Measurements from ENCODE around the gene FPR1. TPM values are rescaled to one million over a fixed set of nuclear protein-coding genes. Genes with fewer than 3 reads are reported as not detected.

The FPR1 gene
- total RNA-seq, 1 donor from 2014 or later = not detected

DNA sequence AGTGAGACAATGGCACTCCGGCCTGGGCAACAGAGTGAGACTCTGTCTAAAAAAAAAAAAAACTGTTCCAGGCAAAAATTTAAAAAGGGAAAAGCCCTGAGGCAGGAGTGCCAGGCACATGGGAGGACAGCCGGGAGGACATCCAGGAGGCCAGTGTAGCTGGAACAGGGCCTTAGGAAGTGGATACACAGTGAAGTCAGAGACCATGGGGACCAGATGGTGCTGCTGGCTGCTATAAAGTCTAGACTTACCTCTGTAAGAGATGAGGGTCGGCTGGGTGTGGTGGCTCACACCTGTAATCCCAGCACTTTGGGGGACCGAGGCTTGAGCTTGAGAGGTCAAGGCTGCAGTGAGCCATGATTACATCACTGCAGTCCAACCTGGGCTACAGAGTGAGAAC lies 42.9 kb downstream of the FPR1 start:
- intact Hi-C loops (cut with micrococcal nuclease) = loop anchor here (10.0 kb wide), 1 partner anchor 1384 kb away; the partner anchor contains the start of gene KCNC3

DNA sequence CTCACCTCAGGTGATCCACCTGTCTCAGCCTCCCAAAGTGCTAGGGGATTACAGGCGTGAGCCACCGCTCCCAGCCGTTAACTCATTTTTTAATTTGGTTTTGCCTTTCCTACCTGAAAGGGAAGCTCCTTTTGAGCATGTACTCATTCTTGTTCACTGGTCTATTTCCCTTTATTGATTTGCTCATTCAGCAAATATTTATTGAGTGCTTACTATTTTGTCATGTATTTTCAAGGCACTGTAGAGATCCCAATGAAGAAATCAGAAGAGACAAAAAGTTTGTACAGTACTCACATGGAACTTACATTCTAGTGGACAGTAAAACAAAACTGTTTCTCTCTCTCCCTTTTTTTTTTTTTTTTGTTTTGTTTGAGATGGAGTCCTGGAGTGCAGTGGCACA lies 44.8 kb downstream of the FPR1 start:
- intact Hi-C loops (cut with micrococcal nuclease) = loop anchor here (10.0 kb wide), 1 partner anchor 1382 kb away; the partner anchor contains the start of gene KCNC3

DNA sequence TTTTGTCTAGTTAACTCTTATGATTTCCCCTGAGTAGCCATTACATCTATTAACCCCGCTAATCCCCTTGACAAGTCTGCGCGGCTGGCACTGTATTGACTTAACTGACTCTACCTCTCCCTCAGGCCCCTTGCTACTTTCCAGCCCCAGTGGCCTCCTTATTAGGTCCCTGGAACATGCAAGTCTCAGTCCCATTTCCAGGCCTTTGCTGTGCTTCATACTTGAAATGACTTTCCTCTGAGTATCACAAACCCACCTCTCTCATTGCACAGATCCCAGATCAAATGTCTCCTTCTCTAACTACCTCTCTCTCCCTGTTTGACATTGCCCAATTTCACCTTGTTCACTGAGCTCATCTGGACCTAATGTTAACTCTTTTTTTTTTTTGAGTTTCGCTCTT lies 45.4 kb downstream of the FPR1 start:
- intact Hi-C loops (cut with micrococcal nuclease) = loop anchor here (10.0 kb wide), 1 partner anchor 1381 kb away; the partner anchor contains the start of gene KCNC3

DNA sequence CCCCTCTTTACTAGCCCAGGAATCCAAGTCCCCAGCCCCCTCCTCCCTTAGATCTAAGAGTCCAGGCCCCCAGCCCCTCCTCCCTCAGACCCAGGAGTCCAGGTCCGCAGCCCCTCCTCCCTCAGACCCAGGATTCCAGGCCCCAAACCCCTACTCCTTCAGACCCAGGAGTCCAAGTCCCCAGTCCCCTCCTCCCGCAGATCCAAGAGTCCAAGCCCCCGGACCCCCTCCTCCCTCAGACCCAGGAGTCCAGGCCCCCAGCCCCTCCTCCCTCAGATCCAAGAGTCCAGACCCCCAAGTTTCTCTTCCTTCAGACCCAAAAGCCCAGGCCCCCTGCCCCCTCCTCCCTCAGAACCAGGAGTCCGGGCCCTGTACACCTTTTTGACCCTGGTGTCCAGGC lies 47.1 kb downstream of the FPR1 start:
- intact Hi-C loops (cut with micrococcal nuclease) = loop anchor here (10.0 kb wide), 1 partner anchor 1380 kb away; the partner anchor contains the start of gene KCNC3

DNA sequence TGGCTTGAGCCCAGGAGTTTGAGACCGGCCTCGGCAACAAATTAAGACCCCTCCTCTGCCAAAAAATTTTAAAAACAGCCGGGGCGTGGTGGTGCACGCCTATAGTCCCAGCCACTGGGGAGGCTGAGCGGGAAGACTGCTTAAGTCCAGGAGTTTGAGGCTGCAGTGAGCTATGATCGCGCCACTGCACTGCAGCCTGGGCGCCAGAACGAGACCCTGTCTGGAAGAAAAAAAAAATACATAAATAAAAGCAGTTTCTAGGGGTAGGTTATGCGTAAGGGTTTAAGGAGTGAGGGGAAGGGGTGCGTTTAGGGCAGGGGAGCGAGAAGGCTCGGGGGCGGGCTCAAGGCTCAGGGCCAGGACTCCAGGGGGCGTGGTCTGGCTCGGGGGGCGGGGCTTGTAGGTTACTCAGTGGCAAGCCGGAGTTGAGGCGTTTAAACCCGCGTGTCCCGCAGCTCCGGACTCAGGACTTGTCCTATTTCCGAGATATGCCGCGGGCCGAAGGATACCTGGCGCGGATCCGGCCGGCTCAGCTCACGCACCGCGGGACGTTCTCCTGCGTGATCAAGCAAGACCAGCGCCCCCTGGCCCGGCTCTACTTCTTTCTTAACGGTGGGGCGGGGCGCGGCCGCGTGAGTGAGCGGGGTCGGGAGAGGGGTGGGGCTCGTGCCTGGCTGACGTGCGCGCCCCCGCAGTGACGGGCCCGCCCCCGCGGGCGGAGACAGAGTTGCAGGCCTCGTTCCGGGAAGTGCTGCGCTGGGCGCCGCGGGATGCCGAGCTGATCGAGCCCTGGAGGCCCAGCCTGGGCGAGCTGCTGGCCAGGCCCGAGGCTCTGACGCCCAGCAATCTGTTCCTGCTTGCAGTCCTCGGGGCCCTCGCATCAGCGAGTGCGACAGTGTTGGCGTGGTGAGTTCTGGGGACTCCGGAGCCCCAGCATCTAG lies 47.8 kb downstream of the FPR1 start:
- intact Hi-C loops (cut with micrococcal nuclease) = loop anchor here (1.0 to 10.0 kb wide), 3 partner anchors 13 to 1379 kb away; partner anchors contain the start of gene KCNC3

DNA sequence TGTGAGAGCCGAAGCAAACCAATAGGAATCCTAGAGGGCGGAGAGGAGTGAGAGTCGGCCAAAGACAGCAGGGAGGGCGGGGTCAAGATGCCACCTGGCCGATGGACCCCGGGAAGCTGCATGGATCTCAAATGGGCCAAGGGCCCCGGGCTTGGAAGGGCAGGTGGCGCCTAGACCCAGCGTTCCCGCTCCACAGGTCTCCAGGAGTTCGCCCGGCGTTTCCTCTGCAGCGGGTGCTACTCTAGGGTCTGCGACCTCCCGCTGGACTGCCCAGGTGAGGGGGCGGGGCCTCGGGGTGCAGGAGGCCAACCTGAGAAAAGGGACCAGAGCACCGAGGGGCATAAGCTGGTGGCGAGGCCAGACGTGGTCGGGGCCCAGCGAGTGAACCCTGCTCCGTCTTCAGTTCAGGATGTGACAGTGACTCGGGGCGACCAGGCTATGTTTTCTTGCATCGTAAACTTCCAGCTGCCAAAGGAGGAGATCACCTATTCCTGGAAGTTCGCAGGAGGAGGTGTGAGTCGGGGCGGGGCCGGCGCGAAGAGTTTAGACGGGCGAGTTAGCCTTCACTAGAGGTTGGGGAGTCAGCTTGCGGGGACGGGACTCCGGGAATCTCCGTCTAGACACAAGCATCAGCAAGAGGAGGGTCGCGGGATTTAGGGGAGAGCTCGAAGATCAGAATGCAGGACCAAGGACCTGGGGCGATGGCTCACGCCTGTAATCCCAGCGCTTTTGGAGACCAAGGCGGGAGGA lies 48.7 kb downstream of the FPR1 start:
- intact Hi-C loops (cut with micrococcal nuclease) = loop anchor here (1.0 to 10.0 kb wide), 3 partner anchors 12 to 1378 kb away; partner anchors contain the start of gene KCNC3

DNA sequence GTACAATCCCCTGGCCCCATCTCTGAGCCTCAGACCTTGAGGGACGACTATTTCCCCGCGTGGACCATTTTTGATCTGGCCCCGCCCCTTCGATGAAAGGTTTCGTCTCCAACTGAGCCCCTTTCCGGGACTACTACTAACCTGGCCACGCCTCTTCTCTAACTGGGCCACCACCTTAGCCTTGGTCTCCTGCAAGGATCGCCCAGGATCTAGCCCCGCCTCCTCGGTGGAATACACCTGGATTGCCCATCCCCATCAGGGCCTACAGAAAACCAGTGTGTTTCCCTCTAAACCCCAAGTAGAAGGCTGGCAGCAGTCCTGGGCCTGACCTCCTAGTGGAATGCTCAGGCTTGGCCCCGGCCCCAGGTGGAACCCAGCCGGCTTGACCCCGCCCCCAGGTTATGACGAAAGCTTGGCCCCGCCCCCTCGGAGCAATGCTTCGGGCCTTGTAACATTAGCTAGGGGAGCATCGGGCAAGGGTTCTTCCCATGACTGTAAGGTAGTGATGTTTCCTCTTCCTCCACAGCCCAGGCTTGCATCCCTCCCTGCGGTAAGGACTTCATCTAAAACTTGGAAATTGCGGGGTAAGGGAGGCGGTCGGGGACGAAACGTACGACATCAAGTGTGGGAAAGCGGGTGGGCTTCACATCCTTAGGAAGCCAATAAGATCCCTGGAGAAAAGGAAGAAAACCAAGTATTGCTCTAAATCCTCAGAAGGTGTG lies 49.4 kb downstream of the FPR1 start:
- intact Hi-C loops (cut with micrococcal nuclease) = loop anchor here (10.0 kb wide), 1 partner anchor 1377 kb away; the partner anchor contains the start of gene KCNC3

DNA sequence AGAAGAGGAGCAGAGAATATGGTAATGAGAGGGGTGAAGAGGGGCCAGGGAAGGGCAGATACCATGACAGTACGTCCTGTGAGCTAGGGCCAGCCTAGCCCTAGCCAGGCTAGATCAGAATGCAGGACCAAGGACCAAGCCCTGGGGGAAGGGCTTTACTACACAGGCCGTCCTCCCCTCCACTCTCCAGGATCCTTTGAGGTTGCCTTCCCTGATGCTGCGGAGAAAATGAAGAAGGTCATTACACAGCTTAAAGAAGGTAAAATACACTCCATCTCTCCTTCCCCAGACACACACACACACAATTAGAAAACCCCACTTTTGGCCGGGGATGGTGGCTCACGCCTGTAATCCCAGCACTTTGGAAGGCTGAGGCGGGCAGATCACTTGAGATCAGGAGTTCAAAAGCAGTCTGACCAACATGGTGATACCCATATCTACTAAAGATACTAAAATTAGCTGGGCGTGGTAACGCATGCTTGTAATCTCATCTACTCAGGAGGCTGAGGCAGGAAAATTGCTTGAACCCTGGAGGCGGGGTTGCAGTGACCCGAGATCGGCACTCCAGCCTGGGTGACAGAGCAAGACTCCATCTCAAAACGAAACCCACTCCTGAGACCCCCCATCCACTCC lies 50.1 kb downstream of the FPR1 start:
- intact Hi-C loops (cut with micrococcal nuclease) = loop anchor here (10.0 kb wide), 1 partner anchor 1377 kb away; the partner anchor contains the start of gene KCNC3

DNA sequence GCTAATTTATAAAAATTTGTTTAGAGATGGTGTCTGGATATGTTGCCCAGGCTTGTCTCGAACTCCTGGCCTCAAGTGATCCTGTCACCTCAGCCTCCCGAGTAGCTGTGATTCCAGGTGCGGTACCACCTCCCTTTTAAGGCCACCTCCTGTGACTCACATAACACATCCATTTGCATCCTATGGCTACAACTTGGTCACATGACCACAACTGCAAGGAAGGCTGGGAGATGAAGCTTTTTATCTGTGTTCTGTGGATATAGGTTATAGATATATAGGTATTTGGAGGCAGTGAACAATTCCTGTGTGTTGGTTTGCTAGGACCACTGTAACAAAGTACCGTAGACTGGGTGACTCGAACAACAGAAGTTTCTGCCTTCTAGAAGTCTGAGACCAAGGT lies 52.5 kb downstream of the FPR1 start:
- intact Hi-C loops (cut with micrococcal nuclease) = no loop called here

DNA sequence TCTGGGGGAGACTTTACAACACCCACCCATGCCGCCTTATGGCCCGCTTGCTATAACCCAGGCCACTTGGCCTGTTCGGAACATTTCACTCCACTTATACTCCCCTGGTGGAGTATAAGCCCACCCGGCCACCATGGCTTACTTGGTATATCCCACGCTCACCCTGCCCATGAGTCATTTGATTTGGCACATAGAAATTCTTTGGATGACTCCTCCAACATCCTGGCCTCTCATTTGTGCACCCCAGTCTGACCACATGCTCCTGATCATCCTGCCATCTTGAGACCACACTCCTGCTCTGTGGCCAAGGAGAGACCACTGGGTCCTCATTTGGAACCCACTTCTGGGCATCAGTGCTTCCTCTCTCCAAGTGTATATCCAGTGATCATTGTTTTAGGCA lies 53.4 kb downstream of the FPR1 start:
- intact Hi-C loops (cut with micrococcal nuclease) = no loop called here

DNA sequence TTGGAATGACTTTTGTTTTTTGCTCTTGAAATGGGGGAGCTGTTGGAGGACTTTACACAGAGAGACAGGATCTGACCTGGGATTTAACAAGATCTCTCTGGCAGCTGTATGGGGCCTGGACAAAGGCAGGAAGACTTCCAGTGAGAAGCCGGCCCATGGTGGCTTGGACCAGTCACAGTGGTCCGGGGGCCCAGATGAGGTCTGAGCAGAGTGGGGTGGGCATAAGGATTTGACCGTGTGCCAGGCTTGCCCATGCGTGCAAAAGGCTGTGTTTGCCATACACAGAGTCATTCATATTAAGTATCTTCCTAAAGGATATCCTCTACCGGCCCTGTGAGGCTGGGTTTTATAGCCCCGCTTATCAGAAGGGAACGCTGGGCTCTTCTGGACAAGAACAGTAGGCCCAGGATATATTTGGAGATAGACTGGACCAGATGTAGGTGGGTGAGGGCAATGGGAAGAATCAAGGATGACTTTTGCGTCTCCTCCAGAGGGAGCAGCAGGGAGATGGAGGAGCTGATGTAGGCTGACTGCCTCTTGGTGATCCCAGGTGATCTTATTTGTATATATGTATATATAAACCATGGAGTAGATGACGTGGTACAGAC lies 54.4 kb downstream of the FPR1 start:
- intact Hi-C loops (cut with micrococcal nuclease) = no loop called here

DNA sequence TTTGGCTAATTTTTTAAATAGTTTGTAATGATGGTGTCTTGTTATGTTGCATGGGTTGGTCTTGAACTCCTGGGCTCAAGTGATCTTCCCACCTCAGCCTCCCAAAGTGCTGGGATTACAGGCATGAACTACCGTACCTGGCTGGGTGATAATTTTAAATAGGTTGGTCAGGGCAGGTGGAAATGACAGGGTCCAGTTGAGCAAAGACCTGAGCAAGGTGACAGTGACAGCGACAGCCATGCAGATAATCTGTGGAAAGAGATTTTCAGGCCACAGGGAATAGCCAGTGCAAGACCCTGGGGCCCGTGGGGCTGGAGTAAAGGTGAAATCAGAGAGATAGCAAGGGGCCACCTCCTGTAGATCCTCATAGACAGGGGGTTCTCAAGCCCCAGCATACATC lies 55.1 kb downstream of the FPR1 start:
- intact Hi-C loops (cut with micrococcal nuclease) = no loop called here

Other genes with a start within 250 kb of the FPR1 start
- 1.2 and 2.0 TPM in 2 replicates for gene SIGLEC6, start 220.2 kb downstream of the FPR1 start, total RNA-seq
- gene ZNF175, start 180.6 kb downstream of the FPR1 start, total RNA-seq = 10.2 and 12.0 TPM in 2 replicates
- not detected in 2 replicates for gene SIGLEC5, start 121.5 kb downstream of the FPR1 start, total RNA-seq
- gene SIGLEC14, start 105.1 kb downstream of the FPR1 start, total RNA-seq = not detected in 2 replicates
- gene SPACA6, start 58.5 kb downstream of the FPR1 start, total RNA-seq = 3.5 and 7.6 TPM in 2 replicates
- not detected in 2 replicates for gene HAS1, start 27.9 kb downstream of the FPR1 start, total RNA-seq
- not detected in 2 replicates for gene FPR2, start 9.3 kb upstream of the FPR1 start, total RNA-seq
- not detected in 2 replicates for gene FPR3, start 43.3 kb upstream of the FPR1 start, total RNA-seq
- gene ZNF577, start 136.1 kb upstream of the FPR1 start, total RNA-seq = 7.5 and 8.4 TPM in 2 replicates
- gene ZNF649, start 153.1 kb upstream of the FPR1 start, total RNA-seq = 13.0 and 13.5 TPM in 2 replicates
- 4.3 and 5.0 TPM in 2 replicates for gene ZNF613, start 175.6 kb upstream of the FPR1 start, total RNA-seq
- 10.1 and 13.2 TPM in 2 replicates for gene ZNF350, start 235.0 kb upstream of the FPR1 start, total RNA-seq

Measured in T-helper 2 cell treated with Interferon-gamma antibody and Interleukin-4, amounts not matched to agents 100 ng/mL and 5 ng/mL, for 36 hours (primary cell).